ES-I3 (cell line): Measurements from ENCODE around the gene CMIP.

Experiments used
- H3K36me3 ChIP-seq: 2 replicates; pipeline ENCODE4 v1.6.1; 2013; ENCODE audit warnings: mild to moderate bottlenecking, low read length, control low read depth, moderate library complexity; ENCODE audit not compliant: insufficient read depth
- H3K4me1 ChIP-seq: 2 replicates; pipeline ENCODE4 v1.6.1; 2013; ENCODE audit warnings: mild to moderate bottlenecking, control low read depth, low read length; ENCODE audit not compliant: insufficient read depth
- H3K9ac ChIP-seq: 2 replicates; pipeline ENCODE4 v1.6.1; 2013; ENCODE audit warnings: low read depth, mild to moderate bottlenecking, low read length, moderate library complexity
- H3K9me3 ChIP-seq: 2 replicates; pipeline ENCODE4 v1.6.1; 2013; ENCODE audit warnings: mild to moderate bottlenecking, low read length, moderate library complexity; ENCODE audit not compliant: control insufficient read depth, insufficient read depth

The CMIP gene

DNA sequence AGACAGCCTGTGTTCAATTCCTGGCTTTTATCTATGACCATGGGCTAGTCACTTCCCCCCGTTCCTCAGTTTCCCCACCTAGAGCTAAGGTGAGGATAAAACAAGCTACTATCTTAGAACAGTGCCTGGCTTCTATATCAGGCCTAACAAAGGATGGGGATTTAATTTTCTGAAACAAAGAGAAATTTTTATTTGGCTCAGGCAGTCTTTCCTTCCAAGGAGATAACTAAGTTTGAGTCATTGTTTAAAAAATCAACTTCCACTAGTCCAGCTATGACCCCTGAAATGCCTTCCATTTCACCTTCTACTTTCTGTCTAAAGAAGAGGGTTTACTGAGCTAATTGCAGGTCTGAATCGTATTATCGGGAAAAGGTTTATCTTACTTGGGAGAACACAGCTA, 99.0 kb downstream of the CMIP start:
- Histone ChIP-seq H3K9ac (no peak overlapping the region), H3K36me3 (no peaks in the 10 kb centered on the region), H3K4me1 (peaks cover 9% of the 10 kb centered on the region), H3K9me3 (no peaks in the 10 kb centered on the region)

DNA sequence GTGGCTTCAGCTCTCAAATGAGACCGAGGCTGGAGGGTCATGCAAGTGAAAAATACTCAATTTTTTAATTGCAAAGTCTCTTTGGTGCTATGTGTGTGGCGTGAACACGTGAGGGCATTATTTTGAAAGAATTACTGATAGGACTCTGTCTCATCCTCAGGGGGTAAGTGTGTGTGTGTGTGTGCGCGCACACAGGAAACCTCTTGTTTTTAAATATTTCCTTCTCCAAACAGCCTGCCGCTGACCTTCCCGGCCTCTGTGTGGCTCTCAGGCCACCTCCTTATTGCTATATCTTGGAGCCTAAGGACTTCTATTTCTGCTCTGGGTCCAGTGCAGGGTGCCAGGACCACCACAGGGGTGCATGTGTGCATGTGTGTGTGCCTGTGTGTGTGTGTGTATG, 99.7 kb downstream of the CMIP start:
- Histone ChIP-seq H3K4me1 (peaks cover 5% of the 10 kb centered on the region), H3K9ac (no peak overlapping the region), H3K9me3 (no peaks in the 10 kb centered on the region), H3K36me3 (no peaks in the 10 kb centered on the region)

DNA sequence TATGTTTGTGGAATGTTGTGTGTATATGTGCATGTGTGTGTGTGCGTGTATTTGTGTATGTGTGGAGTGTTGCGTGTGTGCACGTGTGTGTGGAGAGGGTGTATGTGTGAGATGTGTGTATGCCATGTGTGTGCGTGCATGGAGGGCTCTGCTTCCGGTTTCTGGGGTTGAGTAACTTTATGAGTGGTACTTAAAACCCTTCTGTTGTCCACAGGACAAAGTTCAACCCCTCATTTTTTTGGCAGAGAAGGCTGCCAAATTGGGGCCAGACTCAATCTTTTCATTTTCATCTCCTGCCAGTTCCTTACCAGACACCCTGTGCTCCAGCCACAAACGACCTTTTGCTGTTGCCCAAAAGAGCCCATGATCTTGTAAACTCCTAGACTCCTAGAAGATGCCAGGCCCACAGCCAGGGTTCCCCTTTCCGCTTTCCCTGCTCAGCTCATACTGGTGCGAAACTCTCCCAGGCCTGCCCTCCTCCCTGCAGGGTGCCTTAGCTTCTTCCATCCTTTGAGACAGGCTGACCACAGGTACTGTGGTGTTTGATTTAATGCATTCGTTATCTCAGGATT, 100.2 kb downstream of the CMIP start:
- Histone ChIP-seq H3K36me3 (no peaks in the 10 kb centered on the region), H3K9me3 (no peaks in the 10 kb centered on the region), H3K4me1 (no peaks in the 10 kb centered on the region; the same call in 1 of the 2 replicates), H3K9ac (no peak overlapping the region)

DNA sequence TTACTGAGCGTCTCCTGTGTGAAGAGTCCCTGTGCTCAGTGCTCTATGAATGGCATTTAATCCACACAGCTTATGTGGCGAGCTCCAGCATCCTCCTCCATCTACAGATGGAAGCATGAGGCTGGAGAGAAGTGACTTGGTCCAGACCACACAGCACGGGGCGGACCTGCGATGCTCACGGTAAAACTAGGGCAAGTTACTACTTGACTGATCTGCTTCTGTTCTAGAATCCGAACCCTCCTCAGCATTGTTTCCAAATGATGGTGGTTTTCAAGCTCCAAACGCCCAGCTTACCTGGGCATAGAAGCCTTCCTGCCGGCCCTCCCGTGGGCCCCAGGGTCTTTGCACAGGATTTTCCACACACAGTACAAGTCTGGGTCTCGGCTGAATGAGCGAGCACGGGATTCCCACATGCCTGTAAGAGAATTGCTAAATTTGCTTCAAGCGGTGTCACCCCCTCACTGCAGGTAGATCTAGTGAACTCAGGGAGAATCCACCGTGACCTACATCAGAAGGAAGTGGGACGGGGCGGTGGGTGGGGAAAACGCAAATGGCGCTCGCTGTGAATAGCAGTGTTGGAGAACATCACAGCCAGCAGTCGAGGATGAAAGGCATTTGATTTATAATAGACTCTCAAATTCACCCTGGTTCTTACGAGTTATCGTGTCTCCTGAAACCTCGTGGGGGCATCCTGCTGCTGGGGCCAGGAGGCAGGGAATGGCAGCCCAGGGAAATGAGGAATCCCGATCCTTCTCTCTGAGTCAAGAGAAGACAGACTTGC, 101.1 kb downstream of the CMIP start:
- no peak overlapping the region for H3K9ac ChIP-seq
- H3K9me3 ChIP-seq = no peaks in the 10 kb centered on the region
- H3K4me1 ChIP-seq = no peaks in the 10 kb centered on the region; the same call in 1 of the 2 replicates
- H3K36me3 ChIP-seq = no peaks in the 10 kb centered on the region

DNA sequence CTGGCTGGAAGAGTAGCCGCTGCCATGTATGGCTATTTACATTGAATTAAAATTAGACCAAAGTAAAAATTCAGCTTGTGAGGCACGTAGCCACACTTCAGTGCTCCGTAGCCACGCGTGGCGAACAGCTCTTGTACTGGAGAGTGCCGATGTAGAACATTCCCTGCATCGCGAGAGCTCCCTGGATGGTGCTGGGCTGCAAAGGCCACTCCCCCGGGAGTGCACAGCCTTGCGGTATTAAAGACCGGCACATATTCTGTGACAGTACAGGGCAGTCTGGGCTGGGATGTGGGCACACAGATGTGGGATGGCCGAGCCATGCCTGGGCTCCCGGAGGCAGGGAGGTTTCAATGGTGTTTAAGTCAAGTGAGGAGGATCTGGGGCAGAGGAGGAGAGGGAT, 102.2 kb downstream of the CMIP start:
- H3K36me3 ChIP-seq = no peaks in the 10 kb centered on the region
- H3K9ac ChIP-seq = no peak overlapping the region
- peaks cover 6% of the 10 kb centered on the region for H3K4me1 ChIP-seq
- H3K9me3 ChIP-seq = no peaks in the 10 kb centered on the region

DNA sequence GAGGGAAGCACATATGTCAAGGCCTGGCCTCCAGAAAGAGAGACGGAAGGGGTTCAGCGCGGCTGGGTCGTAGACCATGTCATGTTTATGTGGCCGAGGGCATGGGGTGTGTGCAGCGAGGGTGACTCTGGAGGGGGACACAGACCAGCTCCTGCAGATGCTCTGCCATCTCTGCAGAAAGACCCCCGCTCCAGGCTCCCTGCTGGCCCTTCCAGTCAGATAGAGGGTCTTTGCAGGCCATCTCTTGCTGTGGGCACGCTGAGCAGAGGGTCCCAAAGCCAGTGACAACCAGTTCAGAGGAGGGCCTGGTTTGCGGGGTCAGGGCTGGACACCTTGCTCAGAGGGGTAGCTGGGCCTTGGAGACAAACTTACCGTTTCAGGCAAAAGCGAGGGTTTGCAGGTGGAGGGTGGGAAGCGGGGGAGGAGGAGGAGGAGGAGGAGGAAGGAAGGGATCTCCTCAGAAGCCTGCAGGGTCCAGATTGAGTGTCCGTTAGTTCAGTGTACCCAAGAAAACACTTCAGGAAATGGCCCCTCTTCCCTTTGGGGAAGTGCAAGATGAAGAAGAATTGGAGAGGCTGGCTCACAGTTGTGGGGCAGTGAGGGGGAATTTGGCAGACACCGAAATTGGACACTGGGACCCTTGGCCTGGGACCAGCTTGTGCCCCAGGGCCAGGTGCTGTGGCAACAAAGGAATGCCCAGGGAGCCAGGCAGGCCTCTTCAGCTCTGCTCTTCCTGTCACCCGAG, 102.8 kb downstream of the CMIP start:
- Histone ChIP-seq H3K9me3 (no peaks in the 10 kb centered on the region), H3K36me3 (no peaks in the 10 kb centered on the region), H3K4me1 (peaks cover 6% of the 10 kb centered on the region), H3K9ac (no peak overlapping the region)

DNA sequence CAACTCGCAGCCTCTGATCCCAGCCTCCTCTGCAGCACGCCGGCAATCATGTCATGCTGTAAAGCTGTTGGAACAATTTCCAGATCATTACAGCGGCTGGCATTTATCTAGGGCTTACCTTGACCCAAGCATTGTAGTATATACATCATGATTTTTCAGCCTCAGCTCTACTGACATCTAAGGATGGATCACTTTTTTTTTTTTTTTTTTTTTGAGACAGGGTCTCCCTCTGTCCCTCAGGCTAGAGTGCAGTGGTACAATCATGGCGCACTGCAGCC, 103.3 kb downstream of the CMIP start:
- H3K9ac ChIP-seq = no peak overlapping the region
- peaks cover 6% of the 10 kb centered on the region for H3K4me1 ChIP-seq
- H3K9me3 ChIP-seq = no peaks in the 10 kb centered on the region
- H3K36me3 ChIP-seq = no peaks in the 10 kb centered on the region

DNA sequence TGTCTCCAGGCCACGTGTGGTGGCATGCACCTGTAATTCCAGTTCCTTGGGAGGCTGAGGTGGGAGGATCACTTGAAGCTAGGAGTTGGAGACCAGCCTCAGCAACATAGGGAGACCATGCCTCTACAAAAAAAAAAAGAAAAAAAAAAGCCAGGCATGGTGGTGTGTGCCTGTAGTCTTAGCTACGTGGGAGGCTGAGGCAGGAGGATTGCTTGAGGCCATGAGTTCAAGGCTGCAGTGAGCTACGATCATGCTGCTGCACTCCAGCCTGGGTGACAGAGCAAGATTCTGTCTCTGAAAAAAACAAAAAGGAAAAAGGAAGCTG, 103.9 kb downstream of the CMIP start:
- Histone ChIP-seq H3K36me3 (no peaks in the 10 kb centered on the region), H3K9me3 (no peaks in the 10 kb centered on the region; the same call in 1 of the 2 replicates), H3K9ac (no peak overlapping the region), H3K4me1 (peaks cover 6% of the 10 kb centered on the region)

DNA sequence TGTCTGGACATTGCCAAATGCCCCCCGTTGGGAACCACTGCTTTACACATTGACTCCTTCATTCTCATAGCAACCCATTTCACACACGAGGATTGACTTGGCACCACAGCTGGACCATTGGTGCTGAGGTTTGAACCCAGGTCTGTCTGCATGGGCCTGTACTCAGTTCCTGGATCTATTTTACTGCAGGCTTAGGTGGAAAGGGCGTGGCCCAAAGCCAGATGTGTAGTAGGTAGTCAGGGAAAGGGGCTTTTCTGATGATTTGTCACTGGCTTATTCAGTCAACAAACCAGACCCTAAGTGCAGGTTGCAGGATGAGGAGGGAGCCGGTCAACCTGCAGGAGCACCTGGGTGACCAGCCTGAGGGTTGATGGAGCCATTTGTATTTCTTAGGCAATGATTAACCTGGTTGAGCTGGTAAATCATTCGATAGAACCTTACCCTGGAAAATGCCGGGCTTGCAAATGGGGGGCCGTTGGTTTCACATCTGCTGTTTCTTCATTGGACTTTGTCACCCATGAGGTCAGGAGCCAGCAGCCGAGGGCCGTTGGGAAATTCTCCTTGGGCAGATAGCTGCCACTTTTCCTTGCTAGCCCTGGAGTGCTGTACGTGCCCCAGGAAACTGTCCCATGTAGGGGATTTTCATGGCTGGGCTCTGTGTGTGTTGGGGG, 104.4 kb downstream of the CMIP start:
- no peaks in the 10 kb centered on the region for H3K36me3 ChIP-seq
- H3K4me1 ChIP-seq = peaks cover 6% of the 10 kb centered on the region
- no peak overlapping the region for H3K9ac ChIP-seq
- no peaks in the 10 kb centered on the region; the same call in 1 of the 2 replicates for H3K9me3 ChIP-seq

DNA sequence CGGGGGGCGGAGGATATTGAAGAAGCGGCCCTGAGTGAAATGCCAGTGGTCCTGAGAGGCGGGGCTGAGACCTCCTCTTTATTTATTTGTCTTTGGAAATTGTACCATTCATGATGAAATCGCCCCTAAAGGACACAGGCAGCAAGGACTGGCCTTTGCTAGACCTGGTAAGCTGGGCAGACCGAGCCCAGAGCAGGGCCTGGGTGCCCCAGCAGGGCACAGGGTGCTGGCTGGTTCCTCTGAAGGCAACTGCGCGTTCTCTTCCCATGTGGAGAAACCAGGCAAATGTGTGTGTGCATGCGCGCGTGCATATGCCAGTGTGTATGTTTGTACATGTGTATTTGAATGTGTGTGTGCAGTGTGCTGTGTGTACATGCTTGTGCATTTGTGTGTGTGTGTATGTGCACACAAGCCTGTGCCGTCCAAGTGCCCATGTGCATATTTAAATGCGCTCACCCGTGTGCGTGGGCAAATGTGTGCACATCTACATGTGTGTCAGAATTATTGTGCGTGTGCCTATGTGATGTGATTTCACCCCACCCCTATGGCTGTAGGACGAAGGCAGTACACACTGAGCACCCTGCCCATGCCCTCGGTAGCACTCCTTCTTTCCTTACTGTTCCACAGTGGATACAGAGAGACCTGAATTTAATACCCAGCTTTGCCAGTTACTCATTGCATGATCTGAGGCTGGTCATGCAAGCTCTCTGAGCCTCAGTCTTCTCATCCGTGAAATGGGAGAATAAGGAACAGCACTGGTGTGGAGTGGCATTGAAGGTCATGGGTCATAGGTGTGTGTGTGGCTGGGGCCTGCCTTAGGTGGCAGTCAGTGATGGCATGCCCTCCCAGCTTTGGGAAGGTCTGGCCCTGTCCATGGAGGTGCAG, 105.2 kb downstream of the CMIP start:
- no peak overlapping the region for H3K9ac ChIP-seq
- no peaks in the 10 kb centered on the region for H3K36me3 ChIP-seq
- H3K4me1 ChIP-seq = peaks cover 6% of the 10 kb centered on the region
- H3K9me3 ChIP-seq = no peaks in the 10 kb centered on the region; the same call in 1 of the 2 replicates

DNA sequence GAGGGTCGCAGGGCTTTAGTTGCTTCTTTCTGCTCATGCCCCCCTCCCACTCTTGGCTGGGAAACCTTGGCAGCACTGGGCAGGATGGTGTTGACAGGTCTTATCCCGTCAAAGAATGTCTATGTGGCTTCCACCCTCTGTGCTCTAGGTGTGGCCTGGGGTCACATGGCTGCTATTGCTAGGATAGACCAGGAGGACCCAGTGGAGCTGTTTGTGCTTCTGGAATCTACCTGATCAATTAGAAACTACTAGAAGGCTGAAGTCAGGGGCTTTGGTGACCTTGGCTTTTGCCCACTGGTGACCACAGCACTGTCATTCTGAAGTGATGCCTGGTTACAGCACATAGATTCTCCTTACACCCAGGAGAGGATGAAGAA, 105.8 kb downstream of the CMIP start:
- Histone ChIP-seq H3K9me3 (no peaks in the 10 kb centered on the region; the same call in 1 of the 2 replicates), H3K4me1 (peaks cover 6% of the 10 kb centered on the region), H3K9ac (no peak overlapping the region)

DNA sequence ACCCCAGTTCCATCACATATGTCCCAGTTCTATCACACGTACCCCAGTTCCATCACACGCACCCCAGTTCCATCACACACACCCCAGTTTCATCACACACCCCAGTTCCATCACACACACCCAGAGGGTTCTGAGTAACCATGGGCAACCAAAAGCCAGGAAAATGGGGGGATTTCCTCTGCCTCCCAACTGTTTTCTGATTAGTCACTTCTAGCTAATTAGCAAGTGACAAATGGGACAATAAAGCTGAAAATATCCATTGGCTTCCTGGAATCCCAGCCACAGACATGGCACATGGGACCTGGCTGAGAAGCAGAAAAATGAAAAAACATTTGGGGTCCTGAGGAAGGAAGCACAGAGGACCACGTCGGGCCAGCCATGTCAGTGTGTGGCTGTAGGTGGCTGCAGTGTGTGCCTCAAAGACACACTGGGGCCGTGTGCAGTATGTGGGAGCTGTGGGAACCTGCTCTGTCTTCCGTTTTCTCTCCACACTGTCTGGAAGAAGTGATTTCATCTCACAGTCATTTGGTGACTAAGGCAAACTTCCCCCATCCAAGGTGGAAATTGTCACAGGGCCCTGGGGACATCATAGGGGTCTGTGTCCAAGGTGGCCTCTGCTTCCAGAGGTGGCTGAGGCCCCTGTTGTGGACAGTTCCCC, 106.7 kb downstream of the CMIP start:
- H3K36me3 ChIP-seq = no peaks in the 10 kb centered on the region
- H3K9ac ChIP-seq = no peak overlapping the region
- peaks cover 6% of the 10 kb centered on the region for H3K4me1 ChIP-seq
- no peaks in the 10 kb centered on the region; the same call in 1 of the 2 replicates for H3K9me3 ChIP-seq

More for the DNA sequence above, 105.8 kb downstream of the CMIP start:
- no peaks in the 10 kb centered on the region for H3K36me3 ChIP-seq

DNA sequence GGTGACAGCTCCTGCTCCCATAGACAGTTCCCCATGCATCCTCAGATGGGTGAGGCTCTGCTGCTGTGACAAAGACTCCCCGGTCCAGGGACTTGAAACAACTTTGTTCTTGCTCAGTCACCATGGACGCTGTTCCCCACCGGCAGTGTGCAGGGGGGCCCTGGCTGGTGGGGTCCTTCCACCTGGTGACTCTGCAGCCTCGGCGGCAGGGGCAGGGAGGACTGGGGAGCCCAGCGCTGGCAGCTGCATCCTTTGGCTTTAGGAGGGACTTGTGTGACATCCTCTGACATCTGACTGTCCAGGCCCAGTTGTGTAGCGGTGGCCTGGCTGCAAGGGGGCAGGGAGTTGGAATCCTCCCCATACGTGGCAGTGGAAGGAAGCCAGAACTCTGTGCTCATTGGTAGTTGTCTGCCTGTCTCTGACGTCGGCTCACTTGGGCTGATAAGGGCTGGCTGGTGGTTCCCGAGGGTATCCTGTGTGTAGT, 107.3 kb downstream of the CMIP start:
- Histone ChIP-seq H3K4me1 (peaks cover 6% of the 10 kb centered on the region), H3K9me3 (no peaks in the 10 kb centered on the region; the same call in 1 of the 2 replicates), H3K36me3 (no peaks in the 10 kb centered on the region), H3K9ac (no peak overlapping the region)
